ENCODE measurements around the gene CHD5.

- TF ChIP-seq EZH2 (IDR thresholded peaks at IDR 0.05), result no peak
- TF ChIP-seq POLR2AphosphoS5 (IDR thresholded peaks at IDR 0.05; ENCODE audit: borderline replicate concordance, low read depth, low read length), result no peak
- TF ChIP-seq FOXP2 (optimal IDR thresholded peaks at IDR 0.05; ENCODE audit: control extremely low read depth, extremely low read length, insufficient read depth), result no peak
These were observed 12.5 kb downstream of the CHD5 start for GRCh38 chr1:6167391-6168303.
